GM21825 (cell line): ENCODE data around the gene KIF18B.

Experiments used
- ATAC-seq: cut with Tn5 transposase; IDR thresholded peaks from one replicate; pipeline ENCODE4 v1.9.1; 2021; ENCODE audit warnings: mild to moderate bottlenecking, moderate library complexity; ENCODE audit not compliant: unreplicated experiment

Gene KIF18B

GRCh38 chr17:44884941-44885340 lies 62.6 kb downstream of the KIF18B start:
- no peak for ATAC-seq

- ATAC-seq = no peak
Observed at GRCh38 chr17:44881145-44881544, 66.4 kb downstream of the KIF18B start.

DNA sequence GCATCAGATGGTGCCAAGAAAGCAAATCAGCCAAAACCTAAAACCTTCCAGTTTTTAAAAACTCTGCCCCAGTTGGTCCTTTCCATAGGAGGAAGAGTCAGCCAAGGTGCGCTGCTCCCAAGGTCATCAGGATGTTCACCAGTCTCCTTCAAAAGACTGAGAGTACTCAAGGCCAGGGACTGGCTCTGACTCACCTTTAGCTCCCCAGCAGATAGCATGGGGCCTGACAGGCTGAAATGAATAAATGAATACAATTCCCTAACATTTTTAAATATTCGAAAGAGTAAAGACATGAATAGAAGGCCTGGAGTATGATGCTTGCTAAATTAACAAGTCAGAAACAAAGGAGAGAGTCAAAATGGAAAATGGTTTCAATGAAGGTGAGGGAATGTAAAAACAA lies 67.5 kb downstream of the KIF18B start:
- no peak for ATAC-seq

GRCh38 chr17:44879376-44879775 lies 68.2 kb downstream of the KIF18B start:
- ATAC-seq = no peak

- ATAC-seq = no peak
Observed at GRCh38 chr17:44878627-44879221, 68.8 kb downstream of the KIF18B start.

- no peak for ATAC-seq
Observed at GRCh38 chr17:44877121-44877520, 70.5 kb downstream of the KIF18B start.

GRCh38 chr17:44875761-44876160 lies 71.8 kb downstream of the KIF18B start:
- ATAC-seq = no peak
